ENCODE measurements around the gene MCF2L2. TPM values are rescaled to one million over a fixed set of nuclear protein-coding genes. Genes with fewer than 3 reads are reported as not detected.

The MCF2L2 gene
- total RNA-seq, 1 experiment from 2014 or later = 12.2 TPM

GRCh38 chr3:183227586-183227985 lies 200.8 kb downstream of the MCF2L2 start:
- DNase-seq = no peak
- Histone ChIP-seq H3K9ac (ENCODE audit: low read length) (no peak overlapping the region), H3K27me3 (ENCODE audit: low read length) (no peaks in the 10 kb centered on the region), H3K9me2 (replicated peaks; ENCODE audit: insufficient read depth, low read length) (no peaks in the 10 kb centered on the region), H2AFZ (ENCODE audit: low read length) (no peak overlapping the region), H3K27ac (ENCODE audit: low read length) (no peak overlapping the region), H3K79me2 (ENCODE audit: low read length) (no peaks in the 10 kb centered on the region), H3K4me2 (ENCODE audit: low read depth, low read length, poor library complexity, severe bottlenecking) (no peak overlapping the region), H3K9me3 (ENCODE audit: low read length) (no peaks in the 10 kb centered on the region), H3K4me1 (ENCODE audit: low read length) (peaks cover 26% of the 10 kb centered on the region), H4K20me1 (ENCODE audit: insufficient read depth, low read depth, low read length) (no peaks in the 10 kb centered on the region), H3K4me3 (ENCODE audit: low read length) (no peak overlapping the region), H3K36me3 (ENCODE audit: insufficient read depth, low read length) (no peaks in the 10 kb centered on the region)

GRCh38 chr3:183226333-183226890 lies 202.0 kb downstream of the MCF2L2 start:
- DNase-seq = no peak
- Histone ChIP-seq H4K20me1 (ENCODE audit: insufficient read depth, low read depth, low read length) (no peaks in the 10 kb centered on the region), H3K27me3 (ENCODE audit: low read length) (no peaks in the 10 kb centered on the region), H3K4me2 (ENCODE audit: low read depth, low read length, poor library complexity, severe bottlenecking) (no peak overlapping the region), H3K4me3 (ENCODE audit: low read length) (no peak overlapping the region), H3K9ac (ENCODE audit: low read length) (no peak overlapping the region), H3K36me3 (ENCODE audit: insufficient read depth, low read length) (no peaks in the 10 kb centered on the region), H3K79me2 (ENCODE audit: low read length) (no peaks in the 10 kb centered on the region), H3K9me3 (ENCODE audit: low read length) (no peaks in the 10 kb centered on the region), H3K27ac (ENCODE audit: low read length) (no peak overlapping the region), H2AFZ (ENCODE audit: low read length) (no peak overlapping the region), H3K9me2 (replicated peaks; ENCODE audit: insufficient read depth, low read length) (no peaks in the 10 kb centered on the region), H3K4me1 (ENCODE audit: low read length) (peaks cover 33% of the 10 kb centered on the region)

GRCh38 chr3:183224180-183224970 lies 204.0 kb downstream of the MCF2L2 start:
- Histone ChIP-seq H3K27me3 (ENCODE audit: low read length) (no peaks in the 10 kb centered on the region), H3K9me3 (ENCODE audit: low read length) (no peaks in the 10 kb centered on the region), H3K4me2 (ENCODE audit: low read depth, low read length, poor library complexity, severe bottlenecking) (no peak overlapping the region), H3K27ac (ENCODE audit: low read length) (no peak overlapping the region), H3K4me1 (ENCODE audit: low read length) (peaks cover 47% of the 10 kb centered on the region), H3K79me2 (ENCODE audit: low read length) (no peaks in the 10 kb centered on the region), H3K36me3 (ENCODE audit: insufficient read depth, low read length) (no peaks in the 10 kb centered on the region), H2AFZ (ENCODE audit: low read length) (no peak overlapping the region), H3K4me3 (ENCODE audit: low read length) (no peak overlapping the region), H4K20me1 (ENCODE audit: insufficient read depth, low read depth, low read length) (no peaks in the 10 kb centered on the region), H3K9ac (ENCODE audit: low read length) (no peak overlapping the region), H3K9me2 (replicated peaks; ENCODE audit: insufficient read depth, low read length) (no peaks in the 10 kb centered on the region)
- no peak for DNase-seq

- no peaks in the 10 kb centered on the region for H3K79me2 ChIP-seq (ENCODE audit: low read length)
Observed at GRCh38 chr3:183222631-183223235, 205.7 kb downstream of the MCF2L2 start.

GRCh38 chr3:183220828-183221227 lies 207.6 kb downstream of the MCF2L2 start:
- H3K79me2 ChIP-seq (ENCODE audit: low read length) = no peaks in the 10 kb centered on the region
- H3K27ac ChIP-seq (ENCODE audit: low read length) = peak overlapping the region; percentile 81
- 0 out of 2 replicates have a peak overlapping the region, but pooled peaks have one; percentile 10 for H2AFZ ChIP-seq (ENCODE audit: low read length)
- H4K20me1 ChIP-seq (ENCODE audit: insufficient read depth, low read depth, low read length) = no peaks in the 10 kb centered on the region
- H3K36me3 ChIP-seq (ENCODE audit: insufficient read depth, low read length) = no peaks in the 10 kb centered on the region
- H3K9me3 ChIP-seq (ENCODE audit: low read length) = no peaks in the 10 kb centered on the region
- peaks cover 60% of the 10 kb centered on the region for H3K4me1 ChIP-seq (ENCODE audit: low read length)
- no peaks in the 10 kb centered on the region for H3K9me2 ChIP-seq (replicated peaks; ENCODE audit: insufficient read depth, low read length)
- H3K9ac ChIP-seq (ENCODE audit: low read length) = peak overlapping the region; percentile 51
- H3K27me3 ChIP-seq (ENCODE audit: low read length) = no peaks in the 10 kb centered on the region
- peak overlapping the region; percentile 18 for H3K4me3 ChIP-seq (ENCODE audit: low read length)
- H3K4me2 ChIP-seq (ENCODE audit: low read depth, low read length, poor library complexity, severe bottlenecking) = peak overlapping the region; percentile 66
- DNase-seq = peak; percentile 97

More at GRCh38 chr3:183222631-183223235, 205.7 kb downstream of the MCF2L2 start:
- DNase-seq = no peak
- H3K36me3 ChIP-seq (ENCODE audit: insufficient read depth, low read length) = no peaks in the 10 kb centered on the region
- no peaks in the 10 kb centered on the region for H3K9me3 ChIP-seq (ENCODE audit: low read length)
- no peaks in the 10 kb centered on the region for H3K9me2 ChIP-seq (replicated peaks; ENCODE audit: insufficient read depth, low read length)
- H3K4me1 ChIP-seq (ENCODE audit: low read length) = peaks cover 53% of the 10 kb centered on the region
- no peak overlapping the region for H3K4me2 ChIP-seq (ENCODE audit: low read depth, low read length, poor library complexity, severe bottlenecking)
- H2AFZ ChIP-seq (ENCODE audit: low read length) = no peak overlapping the region
- no peaks in the 10 kb centered on the region for H4K20me1 ChIP-seq (ENCODE audit: insufficient read depth, low read depth, low read length)
- no peak overlapping the region for H3K4me3 ChIP-seq (ENCODE audit: low read length)
- no peak overlapping the region for H3K27ac ChIP-seq (ENCODE audit: low read length)
- H3K9ac ChIP-seq (ENCODE audit: low read length) = no peak overlapping the region
- no peaks in the 10 kb centered on the region for H3K27me3 ChIP-seq (ENCODE audit: low read length)

- Histone ChIP-seq H3K4me3 (ENCODE audit: low read length) (0 out of 2 replicates have a peak overlapping the region, but pooled peaks have one; percentile 13), H3K9me3 (ENCODE audit: low read length) (no peaks in the 10 kb centered on the region), H3K27me3 (ENCODE audit: low read length) (no peaks in the 10 kb centered on the region), H3K27ac (ENCODE audit: low read length) (peak overlapping the region; percentile 81), H3K4me2 (ENCODE audit: low read depth, low read length, poor library complexity, severe bottlenecking) (peak overlapping the region; percentile 54), H3K4me1 (ENCODE audit: low read length) (peaks cover 80% of the 10 kb centered on the region), H3K9ac (ENCODE audit: low read length) (peak overlapping the region; percentile 40; the same call in 1 of the 2 replicates), H3K79me2 (ENCODE audit: low read length) (no peaks in the 10 kb centered on the region), H3K36me3 (ENCODE audit: insufficient read depth, low read length) (no peaks in the 10 kb centered on the region), H4K20me1 (ENCODE audit: insufficient read depth, low read depth, low read length) (no peaks in the 10 kb centered on the region), H3K9me2 (replicated peaks; ENCODE audit: insufficient read depth, low read length) (no peaks in the 10 kb centered on the region), H2AFZ (ENCODE audit: low read length) (peak overlapping the region; percentile 74)
- DNase-seq = peak; percentile 85
Observed at GRCh38 chr3:183218826-183219225, 209.6 kb downstream of the MCF2L2 start.

- H3K27me3 ChIP-seq (ENCODE audit: low read length) = no peaks in the 10 kb centered on the region
- H3K4me1 ChIP-seq (ENCODE audit: low read length) = peaks cover 83% of the 10 kb centered on the region
- H3K79me2 ChIP-seq (ENCODE audit: low read length) = no peaks in the 10 kb centered on the region
- H3K9me3 ChIP-seq (ENCODE audit: low read length) = no peaks in the 10 kb centered on the region
- peak overlapping the region; percentile 81; the same call in 1 of the 2 replicates for H3K27ac ChIP-seq (ENCODE audit: low read length)
- no peaks in the 10 kb centered on the region for H3K36me3 ChIP-seq (ENCODE audit: insufficient read depth, low read length)
- no peaks in the 10 kb centered on the region for H4K20me1 ChIP-seq (ENCODE audit: insufficient read depth, low read depth, low read length)
- no peak overlapping the region for H3K4me2 ChIP-seq (ENCODE audit: low read depth, low read length, poor library complexity, severe bottlenecking)
- no peak overlapping the region for H3K9ac ChIP-seq (ENCODE audit: low read length)
- H3K9me2 ChIP-seq (replicated peaks; ENCODE audit: insufficient read depth, low read length) = no peaks in the 10 kb centered on the region
- peak; percentile 63 for DNase-seq
- no peak overlapping the region for H2AFZ ChIP-seq (ENCODE audit: low read length)
- H3K4me3 ChIP-seq (ENCODE audit: low read length) = no peak overlapping the region
Observed at GRCh38 chr3:183217548-183218332, 210.7 kb downstream of the MCF2L2 start.
